NCI-H1048 (cell line): ENCODE measurements around the gene SCFD2.

ENCODE experiments used
- DNase-seq: peaks from one replicate; lab custom pipeline; 2025; lab: John Stamatoyannopoulos, UW

The SCFD2 gene

GRCh38 chr4:52919461-52919860, 446.4 kb downstream of the SCFD2 start:
- no peak for DNase-seq

- no peak for DNase-seq
These were observed 448.0 kb downstream of the SCFD2 start for GRCh38 chr4:52917817-52918216.

GRCh38 chr4:52915730-52916300, 450.0 kb downstream of the SCFD2 start:
- no peak for DNase-seq

GRCh38 chr4:52915191-52915590, 450.7 kb downstream of the SCFD2 start:
- no peak for DNase-seq

- DNase-seq = no peak
These were observed 451.7 kb downstream of the SCFD2 start for GRCh38 chr4:52914051-52914605.

GRCh38 chr4:52912608-52913007, 453.3 kb downstream of the SCFD2 start:
- no peak for DNase-seq

GRCh38 chr4:52911684-52912294, 454.1 kb downstream of the SCFD2 start:
- DNase-seq = peak; percentile 43

- DNase-seq = no peak
These were observed 455.7 kb downstream of the SCFD2 start for GRCh38 chr4:52910115-52910514.

- no peak for DNase-seq
These were observed 458.4 kb downstream of the SCFD2 start for GRCh38 chr4:52907510-52907909.

GRCh38 chr4:52904421-52904820, 461.4 kb downstream of the SCFD2 start:
- no peak for DNase-seq

GRCh38 chr4:52903273-52903672, 462.6 kb downstream of the SCFD2 start:
- no peak for DNase-seq

GRCh38 chr4:52894443-52894842, 471.4 kb downstream of the SCFD2 start:
- DNase-seq = no peak

- no peak for DNase-seq
These were observed 473.0 kb downstream of the SCFD2 start for GRCh38 chr4:52892880-52893279.

GRCh38 chr4:52891743-52892142, 474.1 kb downstream of the SCFD2 start:
- DNase-seq = no peak

GRCh38 chr4:52890521-52890791, 475.4 kb downstream of the SCFD2 start:
- DNase-seq = no peak

- no peak for DNase-seq
These were observed 475.9 kb downstream of the SCFD2 start for GRCh38 chr4:52889778-52890520.

GRCh38 chr4:52889354-52889753, 476.5 kb downstream of the SCFD2 start:
- no peak for DNase-seq

- DNase-seq = no peak
These were observed 480.9 kb downstream of the SCFD2 start for GRCh38 chr4:52884994-52885393.

- no peak for DNase-seq
These were observed 481.9 kb downstream of the SCFD2 start for GRCh38 chr4:52883707-52884669.

GRCh38 chr4:52883183-52883621, 482.7 kb downstream of the SCFD2 start:
- no peak for DNase-seq

GRCh38 chr4:52880994-52881393, 484.9 kb downstream of the SCFD2 start:
- no peak for DNase-seq

GRCh38 chr4:52879471-52879870, 486.4 kb downstream of the SCFD2 start:
- no peak for DNase-seq
